Measurements from ENCODE around the gene NKAP. TPM values are rescaled to one million over a fixed set of nuclear protein-coding genes. Genes with fewer than 3 reads are reported as not detected.

Gene NKAP
- total and polyA plus RNA-seq, 9 of the 15 experiments (the other 6 are each of a cell fraction or from before 2014, with no cell fraction given) = 3.1 to 8.3 (median 7.0) TPM

DNA sequence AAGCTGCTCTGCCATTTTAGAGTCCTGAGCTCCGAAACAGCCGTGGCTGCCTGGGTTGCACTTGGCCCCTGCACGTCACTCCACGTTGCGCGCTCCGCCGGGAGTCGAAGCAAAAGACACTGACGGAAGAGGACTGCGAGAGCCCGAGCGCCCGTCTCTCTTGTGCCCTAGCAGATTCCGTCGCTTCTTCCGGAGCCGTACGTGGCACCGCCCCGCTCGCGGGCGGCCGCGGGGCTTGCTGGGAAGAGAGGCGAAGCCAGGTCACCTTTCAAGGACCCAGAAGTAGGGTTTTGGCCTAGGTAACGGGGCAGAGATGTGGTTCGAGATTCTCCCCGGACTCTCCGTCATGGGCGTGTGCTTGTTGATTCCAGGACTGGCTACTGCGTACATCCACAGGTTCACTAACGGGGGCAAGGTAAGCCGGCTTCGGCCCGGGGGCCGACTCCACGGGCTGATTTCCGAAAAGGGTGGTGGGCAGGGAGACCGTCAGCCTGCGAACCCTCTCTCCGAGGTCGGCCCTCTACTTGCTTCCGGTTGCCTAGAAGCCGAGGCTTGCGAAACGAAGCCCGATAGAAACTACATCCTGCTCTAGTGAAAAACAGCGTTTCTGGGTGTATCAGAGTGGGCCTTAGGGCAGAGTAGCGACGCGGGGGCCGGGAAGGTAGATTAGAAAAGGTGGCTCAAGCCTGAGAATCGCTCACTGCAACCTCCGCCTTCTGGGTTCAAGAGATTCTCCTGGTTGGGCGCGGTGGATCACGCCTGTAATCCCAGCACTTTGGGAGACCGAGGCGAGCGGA, 71.8 kb downstream of the NKAP start, which contains the start of the genes NDUFA1 and RNF113A (continued):
- TF ChIP-seq, protein P1, sequence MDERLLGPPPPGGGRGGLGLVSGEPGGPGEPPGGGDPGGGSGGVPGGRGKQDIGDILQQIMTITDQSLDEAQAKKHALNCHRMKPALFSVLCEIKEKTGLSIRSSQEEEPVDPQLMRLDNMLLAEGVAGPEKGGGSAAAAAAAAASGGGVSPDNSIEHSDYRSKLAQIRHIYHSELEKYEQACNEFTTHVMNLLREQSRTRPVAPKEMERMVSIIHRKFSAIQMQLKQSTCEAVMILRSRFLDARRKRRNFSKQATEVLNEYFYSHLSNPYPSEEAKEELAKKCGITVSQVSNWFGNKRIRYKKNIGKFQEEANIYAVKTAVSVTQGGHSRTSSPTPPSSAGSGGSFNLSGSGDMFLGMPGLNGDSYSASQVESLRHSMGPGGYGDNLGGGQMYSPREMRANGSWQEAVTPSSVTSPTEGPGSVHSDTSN (CRISPR knock-in tag; IDR thresholded peaks at IDR 0.05; ENCODE audit: low read depth) = 0 out of 2 replicates have a peak, but pooled peaks have one; percentile 6
- TF ChIP-seq, protein P1 (tag; conservative IDR thresholded peaks at IDR 0.05; ENCODE audit: low read depth) = no peak
- TF ChIP-seq FOXK2 (conservative IDR thresholded peaks at IDR 0.05 in 1 of 2, IDR thresholded peaks at IDR 0.05 in 1 of 2; ENCODE audit: low read depth in 2 of 2) = 0 out of 4 replicates have a peak, but pooled peaks of 1 of the 2 experiments have one; percentile 23
- TF ChIP-seq ZC3H4 (CRISPR knock-in tag; IDR thresholded peaks at IDR 0.05; ENCODE audit: borderline replicate concordance) = no peak
- TF ChIP-seq ATF7 (IDR thresholded peaks at IDR 0.05) = peak; percentile 46; the same call in 1 of the 2 replicates
- no peak for TF ChIP-seq SOX6 (IDR thresholded peaks at IDR 0.05)
- TF ChIP-seq MXI1 (IDR thresholded peaks at IDR 0.05; ENCODE audit: low read depth, low read length) = peak; percentile 38; the same call in 1 of the 2 replicates
- TF ChIP-seq, protein P2, sequence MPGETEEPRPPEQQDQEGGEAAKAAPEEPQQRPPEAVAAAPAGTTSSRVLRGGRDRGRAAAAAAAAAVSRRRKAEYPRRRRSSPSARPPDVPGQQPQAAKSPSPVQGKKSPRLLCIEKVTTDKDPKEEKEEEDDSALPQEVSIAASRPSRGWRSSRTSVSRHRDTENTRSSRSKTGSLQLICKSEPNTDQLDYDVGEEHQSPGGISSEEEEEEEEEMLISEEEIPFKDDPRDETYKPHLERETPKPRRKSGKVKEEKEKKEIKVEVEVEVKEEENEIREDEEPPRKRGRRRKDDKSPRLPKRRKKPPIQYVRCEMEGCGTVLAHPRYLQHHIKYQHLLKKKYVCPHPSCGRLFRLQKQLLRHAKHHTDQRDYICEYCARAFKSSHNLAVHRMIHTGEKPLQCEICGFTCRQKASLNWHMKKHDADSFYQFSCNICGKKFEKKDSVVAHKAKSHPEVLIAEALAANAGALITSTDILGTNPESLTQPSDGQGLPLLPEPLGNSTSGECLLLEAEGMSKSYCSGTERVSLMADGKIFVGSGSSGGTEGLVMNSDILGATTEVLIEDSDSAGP (CRISPR knock-in tag; IDR thresholded peaks at IDR 0.05) = peak; percentile 68; the same call in 1 of the 2 replicates
- TF ChIP-seq WHSC1 (IDR thresholded peaks at IDR 0.05; ENCODE audit: low read length) = no peak
- no peak for TF ChIP-seq BCL6 (CRISPR knock-in tag; IDR thresholded peaks at IDR 0.05)
- 0 out of 2 replicates have a peak, but pooled peaks have one; percentile 27 for TF ChIP-seq ZKSCAN1 (IDR thresholded peaks at IDR 0.05; ENCODE audit: low read depth, low read length)
- TF ChIP-seq POU5F1 (IDR thresholded peaks at IDR 0.05; ENCODE audit: borderline replicate concordance, low read depth, low read length, partially characterized antibody) = peak; percentile 63
- peak; percentile 86 for TF ChIP-seq GABPB1 (CRISPR knock-in tag; IDR thresholded peaks at IDR 0.05)
- TF ChIP-seq GABPA (tag; conservative IDR thresholded peaks at IDR 0.05; ENCODE audit: low read depth) = peak; percentile 84
- no peak for TF ChIP-seq SPI1 (IDR thresholded peaks at IDR 0.05; ENCODE audit: borderline replicate concordance, low read depth, low read length)
- TF ChIP-seq KDM1A (IDR thresholded peaks at IDR 0.05) = no peak
- TF ChIP-seq, protein P3, sequence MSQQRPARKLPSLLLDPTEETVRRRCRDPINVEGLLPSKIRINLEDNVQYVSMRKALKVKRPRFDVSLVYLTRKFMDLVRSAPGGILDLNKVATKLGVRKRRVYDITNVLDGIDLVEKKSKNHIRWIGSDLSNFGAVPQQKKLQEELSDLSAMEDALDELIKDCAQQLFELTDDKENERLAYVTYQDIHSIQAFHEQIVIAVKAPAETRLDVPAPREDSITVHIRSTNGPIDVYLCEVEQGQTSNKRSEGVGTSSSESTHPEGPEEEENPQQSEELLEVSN (IDR thresholded peaks at IDR 0.05; ENCODE audit: borderline replicate concordance in 1 of 2, extremely low read depth in 1 of 2, insufficient read depth in 1 of 2, insufficient read length in 1 of 2, low read depth in 1 of 2, low read length in 1 of 2, poor library complexity in 1 of 2, severe bottlenecking in 1 of 2) = peak; percentile 73 to 76
- TF ChIP-seq ZC3H11A (IDR thresholded peaks at IDR 0.05; ENCODE audit: low read depth, low read length) = 0 out of 2 replicates have a peak, but pooled peaks have one; percentile 53
- no peak for TF ChIP-seq ZNF224 (CRISPR knock-in tag; IDR thresholded peaks at IDR 0.05)
- TF ChIP-seq PML (IDR thresholded peaks at IDR 0.05; ENCODE audit: low read length) = 0 out of 2 replicates have a peak, but pooled peaks have one; percentile 64
- peak; percentile 87 for TF ChIP-seq CREM (IDR thresholded peaks at IDR 0.05; ENCODE audit: low read depth)
- peak; percentile 24 for TF ChIP-seq ZNF263 (CRISPR knock-in tag; IDR thresholded peaks at IDR 0.05; ENCODE audit: borderline replicate concordance)
- TF ChIP-seq ETV1 (tag; conservative IDR thresholded peaks at IDR 0.05; ENCODE audit: low read depth) = peak; percentile 61
